Neural progenitor cell (in vitro differentiated cells): ENCODE measurements around the gene ABCC1. TPM values are rescaled to one million over a fixed set of nuclear protein-coding genes. Genes with fewer than 3 reads are reported as not detected.

Experiments
- DNase-seq: peaks from one replicate; pipeline ENCODE4 v3.0.0-alpha.2; 2016; ENCODE audit warnings: low spot score
- H2AFZ ChIP-seq: fragments of 200-600 bp; sonication (generic); replicated peaks from 2 replicates; pipeline ENCODE4 v1.6.1; 2016; ENCODE audit warnings: antibody characterized with exemption
- H3F3A ChIP-seq: fragments of 200-600 bp; sonication (generic); 2 replicates; pipeline ENCODE4 v1.6.1; 2016; ENCODE audit warnings: antibody characterized with exemption, low read depth
- H3K27ac ChIP-seq: fragments of 200-600 bp; sonication (generic); 2 replicates; pipeline ENCODE4 v1.5.1; 2016; ENCODE audit warnings: mild to moderate bottlenecking
- H3K27me3 ChIP-seq: fragments of 200-600 bp; sonication (generic); 2 replicates; pipeline ENCODE4 v1.6.1; 2016; ENCODE audit warnings: mild to moderate bottlenecking, moderate library complexity
- H3K36me3 ChIP-seq: fragments of 200-600 bp; sonication (generic); 2 replicates; pipeline ENCODE4 v1.5.1; 2016
- H3K4me1 ChIP-seq: fragments of 200-600 bp; sonication (generic); 2 replicates; pipeline ENCODE4 v1.6.1; 2016; ENCODE audit warnings: mixed run types
- H3K4me2 ChIP-seq: fragments of 200-600 bp; sonication (generic); 2 replicates; pipeline ENCODE4 v1.6.1; 2016
- H3K4me3 ChIP-seq: fragments of 200-600 bp; sonication (generic); 2 replicates; pipeline ENCODE4 v1.5.1; 2016
- H3K79me2 ChIP-seq: fragments of 200-600 bp; sonication (generic); 2 replicates; pipeline ENCODE4 v1.6.1; 2016; ENCODE audit warnings: low read depth
- H3K9ac ChIP-seq: fragments of 200-600 bp; sonication (generic); 2 replicates; pipeline ENCODE4 v1.6.1; 2016
- H3K9me3 ChIP-seq: fragments of 200-600 bp; sonication (generic); 2 replicates; pipeline ENCODE4 v1.5.1; 2016; ENCODE audit warnings: low read depth
- H4K20me1 ChIP-seq: fragments of 200-600 bp; sonication (generic); 2 replicates; pipeline ENCODE4 v1.6.1; 2016; ENCODE audit warnings: low read depth
- H3K27ac Mint-ChIP-seq: 3 replicates; pipeline ENCODE4 v1.8.0; 2021; ENCODE audit warnings: mixed read lengths
- H3K27me3 Mint-ChIP-seq: 2 replicates; pipeline ENCODE4 v1.8.0; 2022; ENCODE audit warnings: low read depth, mild to moderate bottlenecking, inconsistent platforms, moderate library complexity, mixed read lengths; ENCODE audit not compliant: insufficient read depth
- H3K36me3 Mint-ChIP-seq: 3 replicates; pipeline ENCODE4 v1.8.0; 2021; ENCODE audit warnings: mixed read lengths
- H3K4me1 Mint-ChIP-seq: 3 replicates; pipeline ENCODE4 v1.8.0; 2021; ENCODE audit warnings: mixed read lengths
- H3K4me3 Mint-ChIP-seq: 3 replicates; pipeline ENCODE4 v1.8.0; 2021; ENCODE audit warnings: mild to moderate bottlenecking, moderate library complexity, mixed read lengths
- H3K9me3 Mint-ChIP-seq: 3 replicates; pipeline ENCODE4 v1.8.0; 2020; ENCODE audit warnings: mixed read lengths
- EZH2 ChIP-seq: fragments of 200-600 bp; sonication (generic); IDR thresholded peaks from 2 replicates; pipeline ENCODE4 v1.6.1; 2017; ENCODE audit warnings: antibody characterized with exemption, mild to moderate bottlenecking, moderate library complexity
- EZH2phosphoT487 ChIP-seq: fragments of 200-600 bp; sonication (generic); IDR thresholded peaks from 2 replicates; pipeline ENCODE4 v1.6.1; 2017; ENCODE audit warnings: antibody characterized with exemption
- total RNA-seq: library from RNA; depleted of rRNA; stranded (reverse); fragments of >200 nt; gene quantifications from 2 replicates; pipeline ENCODE4 v1.2.3, GENCODE V29; 2015; ENCODE audit warnings: low replicate concordance
- TF ChIP-seq, protein P1 (sequence below): fragments of 200-600 bp; sonication (generic); IDR thresholded peaks from 2 replicates; pipeline ENCODE4 v1.5.1; 2017; ENCODE audit warnings: antibody characterized with exemption, mild to moderate bottlenecking

ABCC1 gene
- total RNA-seq, 1 donor from 2014 or later = 17.5 TPM

DNA sequence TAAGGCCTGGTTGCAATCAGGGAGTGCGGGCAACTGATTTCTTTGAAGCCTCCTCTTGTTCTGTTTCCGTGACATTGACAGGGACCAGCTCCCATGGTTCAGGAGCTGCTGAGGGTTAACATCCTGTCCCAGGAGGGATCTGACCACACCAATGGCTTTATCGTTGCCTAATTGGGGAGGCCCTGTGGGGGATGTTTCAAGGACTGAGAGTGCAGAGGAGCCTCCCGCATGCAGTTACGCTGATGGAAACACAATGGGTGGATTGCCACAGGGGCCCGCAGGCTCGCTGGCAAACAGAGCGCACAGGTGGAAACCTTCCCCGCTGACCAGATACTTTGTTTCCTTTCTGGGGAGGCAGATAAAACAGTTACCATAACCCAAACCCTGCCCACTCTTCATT is 23.8 kb upstream of the ABCC1 start:
- Mint-ChIP-seq H3K27ac (no peak overlapping the region), H3K36me3 (no peaks in the 10 kb centered on the region), H3K4me1 (peaks cover 10% of the 10 kb centered on the region), H3K9me3 (no peaks in the 10 kb centered on the region), H3K27me3 (peaks cover 3% of the 10 kb centered on the region), H3K4me3 (no peak overlapping the region)
- Histone ChIP-seq H3K36me3 (no peaks in the 10 kb centered on the region), H3K4me3 (no peak overlapping the region), H3K4me1 (peaks cover 8% of the 10 kb centered on the region), H3K4me2 (peak overlapping the region; percentile 58), H3K9ac (no peak overlapping the region), H3K27me3 (no peaks in the 10 kb centered on the region), H3K27ac (no peak overlapping the region), H3F3A (peaks cover 13% of the 10 kb centered on the region), H3K9me3 (no peaks in the 10 kb centered on the region), H3K79me2 (no peaks in the 10 kb centered on the region), H2AFZ (peak overlapping the region; percentile 79), H4K20me1 (no peaks in the 10 kb centered on the region)
- TF ChIP-seq EZH2phosphoT487 (no peak), EZH2 (no peak)
- TF ChIP-seq, protein P1, sequence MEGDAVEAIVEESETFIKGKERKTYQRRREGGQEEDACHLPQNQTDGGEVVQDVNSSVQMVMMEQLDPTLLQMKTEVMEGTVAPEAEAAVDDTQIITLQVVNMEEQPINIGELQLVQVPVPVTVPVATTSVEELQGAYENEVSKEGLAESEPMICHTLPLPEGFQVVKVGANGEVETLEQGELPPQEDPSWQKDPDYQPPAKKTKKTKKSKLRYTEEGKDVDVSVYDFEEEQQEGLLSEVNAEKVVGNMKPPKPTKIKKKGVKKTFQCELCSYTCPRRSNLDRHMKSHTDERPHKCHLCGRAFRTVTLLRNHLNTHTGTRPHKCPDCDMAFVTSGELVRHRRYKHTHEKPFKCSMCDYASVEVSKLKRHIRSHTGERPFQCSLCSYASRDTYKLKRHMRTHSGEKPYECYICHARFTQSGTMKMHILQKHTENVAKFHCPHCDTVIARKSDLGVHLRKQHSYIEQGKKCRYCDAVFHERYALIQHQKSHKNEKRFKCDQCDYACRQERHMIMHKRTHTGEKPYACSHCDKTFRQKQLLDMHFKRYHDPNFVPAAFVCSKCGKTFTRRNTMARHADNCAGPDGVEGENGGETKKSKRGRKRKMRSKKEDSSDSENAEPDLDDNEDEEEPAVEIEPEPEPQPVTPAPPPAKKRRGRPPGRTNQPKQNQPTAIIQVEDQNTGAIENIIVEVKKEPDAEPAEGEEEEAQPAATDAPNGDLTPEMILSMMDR = no peak
- DNase-seq = peak; percentile 43

DNA sequence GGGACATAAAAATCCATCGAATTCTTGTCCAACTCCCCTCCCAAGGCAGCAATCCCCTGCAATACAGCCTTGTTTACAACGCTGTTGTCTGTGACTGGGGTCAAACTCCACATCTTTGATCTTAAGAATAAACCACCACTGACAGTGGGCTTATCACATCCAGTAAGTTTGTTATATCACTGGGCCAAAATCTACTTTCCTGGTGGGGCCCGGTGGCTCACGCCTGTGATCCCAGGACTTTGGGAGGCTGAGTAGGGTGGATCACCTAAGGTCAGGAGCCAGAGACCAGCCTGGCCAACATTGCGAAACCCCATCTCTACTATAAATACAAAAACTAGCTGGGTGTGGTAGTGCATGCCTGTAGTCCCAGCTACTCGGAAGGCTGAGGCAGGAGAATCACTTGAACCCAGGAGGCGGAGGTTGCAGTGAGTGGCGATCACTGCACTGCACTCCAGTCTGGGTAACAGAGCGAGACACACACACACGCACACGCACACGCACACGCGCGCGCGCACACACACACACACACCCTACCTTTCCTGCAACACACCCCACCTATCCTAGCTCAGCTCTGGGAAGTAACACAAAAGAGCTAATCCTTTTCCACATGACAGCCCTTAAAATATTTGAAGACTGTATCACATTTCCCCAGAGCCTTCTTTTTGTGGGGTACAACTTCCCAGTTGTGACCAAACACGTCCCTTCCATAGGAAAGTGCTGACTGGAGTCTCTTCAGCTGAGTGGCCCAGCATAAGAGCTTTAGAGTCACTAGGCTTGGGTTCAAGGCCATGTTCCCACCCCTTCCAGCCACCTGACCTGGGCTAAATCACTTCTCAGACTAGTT is 20.9 kb upstream of the ABCC1 start:
- H3K4me3 Mint-ChIP-seq = no peak overlapping the region
- H3K4me1 Mint-ChIP-seq = peaks cover 10% of the 10 kb centered on the region
- H3K27me3 Mint-ChIP-seq = peaks cover 7% of the 10 kb centered on the region
- H3K27me3 ChIP-seq = no peaks in the 10 kb centered on the region
- H3K36me3 Mint-ChIP-seq = no peaks in the 10 kb centered on the region
- no peaks in the 10 kb centered on the region for H3K79me2 ChIP-seq
- peaks cover 8% of the 10 kb centered on the region for H3K4me1 ChIP-seq
- H3K4me3 ChIP-seq = no peak overlapping the region
- H3K36me3 ChIP-seq = no peaks in the 10 kb centered on the region
- no peaks in the 10 kb centered on the region for H3K9me3 ChIP-seq
- peaks cover 13% of the 10 kb centered on the region for H3F3A ChIP-seq
- H3K27ac ChIP-seq = no peak overlapping the region
- H3K9me3 Mint-ChIP-seq = peaks cover 2% of the 10 kb centered on the region
- TF ChIP-seq EZH2 = no peak
- TF ChIP-seq, protein P1 = no peak
- no peak for TF ChIP-seq EZH2phosphoT487
- H3K27ac Mint-ChIP-seq = no peak overlapping the region
- peak; percentile 12 for DNase-seq
- no peak overlapping the region for H2AFZ ChIP-seq
- no peak overlapping the region for H3K4me2 ChIP-seq
- no peak overlapping the region for H3K9ac ChIP-seq
- no peaks in the 10 kb centered on the region for H4K20me1 ChIP-seq

DNA sequence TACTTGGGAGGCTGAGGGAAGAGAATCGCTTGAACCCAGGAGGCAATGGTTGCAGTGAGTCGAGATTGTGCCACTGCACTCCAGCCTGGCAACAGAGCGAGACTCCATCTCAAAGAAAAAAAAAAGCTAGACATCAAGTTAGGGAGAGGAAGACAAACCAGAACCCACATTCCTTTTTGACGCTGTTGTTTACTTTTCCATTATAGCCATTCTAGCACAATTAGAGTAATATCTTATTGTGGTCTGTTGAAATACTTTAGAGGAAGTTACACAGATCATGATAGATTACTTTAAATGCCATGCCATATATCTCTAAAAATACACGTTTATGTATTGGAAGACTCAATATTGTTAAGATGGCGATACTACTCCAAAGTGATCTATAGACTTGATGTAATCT is 16.5 kb upstream of the ABCC1 start:
- no peak for DNase-seq
- H3K27me3 ChIP-seq = no peaks in the 10 kb centered on the region
- no peak overlapping the region for H2AFZ ChIP-seq
- H3K4me2 ChIP-seq = no peak overlapping the region
- no peaks in the 10 kb centered on the region for H3K36me3 ChIP-seq
- no peaks in the 10 kb centered on the region for H3F3A ChIP-seq
- Mint-ChIP-seq H3K36me3 (no peaks in the 10 kb centered on the region), H3K9me3 (peaks cover 6% of the 10 kb centered on the region), H3K4me1 (peaks cover 3% of the 10 kb centered on the region), H3K4me3 (no peak overlapping the region), H3K27ac (no peak overlapping the region), H3K27me3 (peaks cover 5% of the 10 kb centered on the region)
- H4K20me1 ChIP-seq = no peaks in the 10 kb centered on the region
- no peaks in the 10 kb centered on the region for H3K4me1 ChIP-seq
- H3K9ac ChIP-seq = no peak overlapping the region
- TF ChIP-seq EZH2phosphoT487 (no peak), EZH2 (no peak)
- TF ChIP-seq, protein P1 = no peak
- no peak overlapping the region for H3K4me3 ChIP-seq
- H3K27ac ChIP-seq = no peak overlapping the region
- H3K9me3 ChIP-seq = no peaks in the 10 kb centered on the region
- no peaks in the 10 kb centered on the region for H3K79me2 ChIP-seq
